Suprapubic skin (tissue), 3 donors: ENCODE measurements around the gene PIK3R4.

Experiments
- POLR2AphosphoS5 ChIP-seq, 3 donors: sonication (generic); formaldehyde crosslinking; IDR thresholded peaks; one replicate each; pipeline ENCODE4 v1.6.1; 2017; ENCODE audit warnings: antibody characterized with exemption in 3 of 3
- TF ChIP-seq, protein P1 (sequence below), 2 donors: fragments of 200-600 bp in 1 of 2; fragments of 450-650 bp in 1 of 2; sonication (generic) in 1 of 2; IDR thresholded peaks; one replicate each; pipeline ENCODE4 v1.5.1; 2016 to 2019; ENCODE audit warnings: antibody characterized with exemption in 2 of 2, mild to moderate bottlenecking in 1 of 2, moderate library complexity in 1 of 2

DNA sequence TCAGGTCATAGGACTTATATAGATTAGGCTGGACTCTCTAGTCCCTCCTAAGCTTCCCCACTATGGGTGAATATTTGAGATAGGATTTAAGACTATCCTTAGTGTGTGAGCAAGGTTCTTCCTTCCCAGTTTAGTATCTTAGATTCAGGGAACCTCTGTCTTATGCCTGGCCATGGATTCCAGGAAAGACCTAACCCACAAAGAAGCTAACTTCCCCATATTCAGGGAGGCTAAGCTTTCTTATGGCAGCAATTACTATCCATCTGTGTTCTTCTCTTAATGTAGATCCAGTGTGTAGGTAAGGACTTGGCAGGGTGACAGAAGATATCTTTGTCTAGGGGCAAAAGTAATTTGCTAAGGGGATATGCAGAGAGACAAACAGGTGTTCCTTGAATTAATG is 25.5 kb upstream of the PIK3R4 start:
- no peak for TF ChIP-seq POLR2AphosphoS5 (IDR thresholded peaks at IDR 0.05)
- TF ChIP-seq, protein P1, sequence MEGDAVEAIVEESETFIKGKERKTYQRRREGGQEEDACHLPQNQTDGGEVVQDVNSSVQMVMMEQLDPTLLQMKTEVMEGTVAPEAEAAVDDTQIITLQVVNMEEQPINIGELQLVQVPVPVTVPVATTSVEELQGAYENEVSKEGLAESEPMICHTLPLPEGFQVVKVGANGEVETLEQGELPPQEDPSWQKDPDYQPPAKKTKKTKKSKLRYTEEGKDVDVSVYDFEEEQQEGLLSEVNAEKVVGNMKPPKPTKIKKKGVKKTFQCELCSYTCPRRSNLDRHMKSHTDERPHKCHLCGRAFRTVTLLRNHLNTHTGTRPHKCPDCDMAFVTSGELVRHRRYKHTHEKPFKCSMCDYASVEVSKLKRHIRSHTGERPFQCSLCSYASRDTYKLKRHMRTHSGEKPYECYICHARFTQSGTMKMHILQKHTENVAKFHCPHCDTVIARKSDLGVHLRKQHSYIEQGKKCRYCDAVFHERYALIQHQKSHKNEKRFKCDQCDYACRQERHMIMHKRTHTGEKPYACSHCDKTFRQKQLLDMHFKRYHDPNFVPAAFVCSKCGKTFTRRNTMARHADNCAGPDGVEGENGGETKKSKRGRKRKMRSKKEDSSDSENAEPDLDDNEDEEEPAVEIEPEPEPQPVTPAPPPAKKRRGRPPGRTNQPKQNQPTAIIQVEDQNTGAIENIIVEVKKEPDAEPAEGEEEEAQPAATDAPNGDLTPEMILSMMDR (IDR thresholded peaks at IDR 0.05) = no peak
